GM23248 (cell line): ENCODE measurements around the gene ZSCAN5C.

Source experiments
- EZH2 ChIP-seq: fragments of 200-600 bp; sonication (generic); IDR thresholded peaks from 2 replicates; pipeline ENCODE4 v1.6.1; 2018; ENCODE audit warnings: antibody characterized with exemption, mild to moderate bottlenecking; ENCODE audit not compliant: insufficient read depth, poor library complexity, severe bottlenecking
- EZH2phosphoT487 ChIP-seq: fragments of 200-600 bp; sonication (generic); IDR thresholded peaks from 2 replicates; pipeline ENCODE4 v1.6.1; 2018; ENCODE audit warnings: antibody characterized with exemption, moderate library complexity, mild to moderate bottlenecking, low read depth; ENCODE audit not compliant: insufficient read depth

DNA sequence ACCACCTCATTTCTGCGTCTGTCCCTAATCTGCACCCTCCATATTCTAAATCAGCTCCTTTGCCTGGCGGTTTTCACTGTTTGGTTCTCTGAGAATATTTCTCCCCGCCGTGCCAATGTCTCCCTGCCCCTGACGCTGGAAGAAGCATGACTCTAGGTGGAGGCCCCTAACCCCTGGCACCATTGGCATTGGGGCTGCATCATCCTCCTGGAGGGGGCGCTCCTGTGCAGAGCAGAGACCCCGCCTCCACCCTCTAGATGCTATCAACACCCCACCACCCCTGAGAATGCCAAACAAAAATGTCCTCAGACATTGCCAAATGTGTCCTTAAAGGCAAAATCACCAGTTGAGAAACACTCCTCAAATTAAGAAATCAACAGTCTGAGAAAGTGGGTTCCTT is 11.0 kb upstream of the ZSCAN5C start:
- TF ChIP-seq EZH2 (no peak), EZH2phosphoT487 (no peak)
